ENCODE measurements around the gene ZNF718. TPM values are rescaled to one million over a fixed set of nuclear protein-coding genes. Genes with fewer than 3 reads are reported as not detected.

The ZNF718 gene
- total RNA-seq, 1 donor = 5.8 TPM

GRCh38 chr4:132483-132882 is 8.2 kb downstream of the ZNF718 start:
- no peak for TF ChIP-seq CTCF (IDR thresholded peaks at IDR 0.05; ENCODE audit: extremely low read depth, low read depth, low read length)
- H3K27ac ChIP-seq (ENCODE audit: low read depth, low read length) = no peak overlapping the region
- peaks cover 28% of the 10 kb centered on the region for H3K79me2 ChIP-seq (ENCODE audit: insufficient read depth, low read length)
- no peaks in the 10 kb centered on the region for H4K20me1 ChIP-seq (ENCODE audit: insufficient read depth, low read length)
- H2AFZ ChIP-seq (ENCODE audit: low read length) = no peak overlapping the region
- peaks cover 40% of the 10 kb centered on the region for H3K36me3 ChIP-seq (ENCODE audit: insufficient read depth, low read length)
- H3K9me3 ChIP-seq (ENCODE audit: low read depth, low read length) = peaks cover 7% of the 10 kb centered on the region
- DNase-seq (ENCODE audit: insufficient read length, low spot score, missing footprints) = no peak
- no peaks in the 10 kb centered on the region for H3K27me3 ChIP-seq (ENCODE audit: insufficient read depth, low read length)
- no peaks in the 10 kb centered on the region for H3K4me1 ChIP-seq (ENCODE audit: insufficient read depth, low read length)
- H3K4me2 ChIP-seq (ENCODE audit: insufficient read depth, low read length) = no peak overlapping the region
- no peak overlapping the region for H3K4me3 ChIP-seq (ENCODE audit: insufficient read depth, low read length)

GRCh38 chr4:138935-139334 is 14.6 kb downstream of the ZNF718 start:
- Histone ChIP-seq H3K9me3 (ENCODE audit: low read depth, low read length) (peaks cover 20% of the 10 kb centered on the region), H3K4me2 (ENCODE audit: insufficient read depth, low read length) (no peak overlapping the region), H3K27me3 (ENCODE audit: insufficient read depth, low read length) (no peaks in the 10 kb centered on the region), H2AFZ (ENCODE audit: low read length) (no peak overlapping the region), H3K4me3 (ENCODE audit: insufficient read depth, low read length) (no peak overlapping the region), H3K27ac (ENCODE audit: low read depth, low read length) (no peak overlapping the region), H3K4me1 (ENCODE audit: insufficient read depth, low read length) (no peaks in the 10 kb centered on the region), H3K36me3 (ENCODE audit: insufficient read depth, low read length) (peaks cover 59% of the 10 kb centered on the region), H4K20me1 (ENCODE audit: insufficient read depth, low read length) (no peaks in the 10 kb centered on the region), H3K79me2 (ENCODE audit: insufficient read depth, low read length) (peaks cover 36% of the 10 kb centered on the region)
- no peak for TF ChIP-seq CTCF (IDR thresholded peaks at IDR 0.05; ENCODE audit: extremely low read depth, low read depth, low read length)
- no peak for DNase-seq (ENCODE audit: insufficient read length, low spot score, missing footprints)

DNA sequence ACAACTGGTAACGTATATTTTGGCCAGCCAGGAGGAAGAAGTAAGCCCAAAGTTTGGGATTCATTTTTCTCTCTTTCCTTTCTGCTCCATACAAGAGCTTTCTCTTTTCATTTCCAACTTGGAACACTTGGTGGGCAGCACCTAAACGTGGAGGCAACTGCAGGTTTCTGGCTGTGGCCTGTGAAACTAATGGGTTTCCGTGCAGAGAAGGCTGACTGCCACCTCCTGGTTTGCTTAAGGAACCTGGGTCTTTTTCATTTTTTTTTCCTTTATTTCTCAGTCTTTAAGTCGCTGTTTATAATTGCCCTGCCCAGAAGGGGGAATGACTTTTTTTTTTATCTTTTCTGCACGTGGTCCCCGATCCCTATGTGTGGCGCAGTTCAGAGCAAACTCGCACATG is 15.4 kb downstream of the ZNF718 start:
- Histone ChIP-seq H2AFZ (ENCODE audit: low read length) (no peak overlapping the region), H3K4me3 (ENCODE audit: insufficient read depth, low read length) (no peak overlapping the region), H3K9me3 (ENCODE audit: low read depth, low read length) (peaks cover 22% of the 10 kb centered on the region), H3K27ac (ENCODE audit: low read depth, low read length) (no peak overlapping the region), H3K4me2 (ENCODE audit: insufficient read depth, low read length) (no peak overlapping the region), H3K36me3 (ENCODE audit: insufficient read depth, low read length) (peaks cover 54% of the 10 kb centered on the region), H3K27me3 (ENCODE audit: insufficient read depth, low read length) (no peaks in the 10 kb centered on the region), H3K4me1 (ENCODE audit: insufficient read depth, low read length) (no peaks in the 10 kb centered on the region), H4K20me1 (ENCODE audit: insufficient read depth, low read length) (no peaks in the 10 kb centered on the region), H3K79me2 (ENCODE audit: insufficient read depth, low read length) (peaks cover 35% of the 10 kb centered on the region)
- DNase-seq (ENCODE audit: insufficient read length, low spot score, missing footprints) = no peak
- TF ChIP-seq CTCF (IDR thresholded peaks at IDR 0.05; ENCODE audit: extremely low read depth, low read depth, low read length) = no peak

DNA sequence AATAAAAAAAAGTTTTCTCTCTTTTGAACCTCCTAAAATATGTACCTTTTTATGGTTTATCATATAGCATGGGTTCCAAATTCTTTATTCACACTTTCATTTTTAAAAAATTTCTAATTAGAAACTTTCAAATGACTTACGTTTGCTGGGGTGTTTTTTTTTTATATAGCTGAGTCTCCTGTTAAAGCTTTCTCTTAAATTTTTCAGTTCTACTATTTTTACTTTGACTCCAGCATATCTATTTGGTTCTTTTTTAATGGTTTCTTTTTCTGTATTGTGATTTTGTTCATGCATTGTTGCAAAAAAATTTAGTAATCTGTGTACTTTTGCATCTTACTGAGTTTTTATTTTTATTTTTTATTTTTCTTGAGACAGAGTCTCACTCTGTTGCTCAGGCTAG is 22.3 kb downstream of the ZNF718 start:
- no peaks in the 10 kb centered on the region for H3K4me1 ChIP-seq (ENCODE audit: insufficient read depth, low read length)
- H3K4me3 ChIP-seq (ENCODE audit: insufficient read depth, low read length) = no peak overlapping the region
- H3K27me3 ChIP-seq (ENCODE audit: insufficient read depth, low read length) = no peaks in the 10 kb centered on the region
- peaks cover 5% of the 10 kb centered on the region for H3K36me3 ChIP-seq (ENCODE audit: insufficient read depth, low read length)
- peaks cover 10% of the 10 kb centered on the region for H3K79me2 ChIP-seq (ENCODE audit: insufficient read depth, low read length)
- no peak overlapping the region for H3K27ac ChIP-seq (ENCODE audit: low read depth, low read length)
- no peak for TF ChIP-seq CTCF (IDR thresholded peaks at IDR 0.05; ENCODE audit: extremely low read depth, low read depth, low read length)
- DNase-seq (ENCODE audit: insufficient read length, low spot score, missing footprints) = no peak
- no peak overlapping the region for H2AFZ ChIP-seq (ENCODE audit: low read length)
- no peak overlapping the region for H3K4me2 ChIP-seq (ENCODE audit: insufficient read depth, low read length)
- no peaks in the 10 kb centered on the region for H4K20me1 ChIP-seq (ENCODE audit: insufficient read depth, low read length)
- peaks cover 18% of the 10 kb centered on the region for H3K9me3 ChIP-seq (ENCODE audit: low read depth, low read length)
